ENCODE results near the gene HBG1.

GRCh38 chr11:5200582-5200981 is 49.1 kb downstream of the HBG1 start, which contains the start of gene OR51V1:
- TF ChIP-seq POLR2AphosphoS5 (IDR thresholded peaks at IDR 0.05; ENCODE audit: low read depth, low read length), result no peak
- no peak for TF ChIP-seq CTCF (IDR thresholded peaks at IDR 0.05)
- no peak for TF ChIP-seq REST (IDR thresholded peaks at IDR 0.05; ENCODE audit: insufficient read depth in 1 of 2, low read depth in 2 of 2, low read length in 1 of 2)
- no peak for TF ChIP-seq SIN3A (IDR thresholded peaks at IDR 0.05; ENCODE audit: borderline replicate concordance, insufficient read depth, low read depth, low read length)
